K562 (cell line): ENCODE measurements around the gene CILP. TPM values are rescaled to one million over a fixed set of nuclear protein-coding genes. Genes with fewer than 3 reads are reported as not detected.

ENCODE experiments used
- ATF7 ChIP-seq: fragments of 450-650 bp; IDR thresholded peaks from 2 replicates; pipeline ENCODE4 v1.7.1; 2014; ENCODE audit warnings: mild to moderate bottlenecking, moderate library complexity
- CTBP1 ChIP-seq: fragments of 450-650 bp; IDR thresholded peaks from 2 replicates; pipeline ENCODE4 v1.6.1; 2016; ENCODE audit warnings: borderline replicate concordance
- DLX4 ChIP-seq: fragments of 250-450 bp; sonication (Bioruptor Pico); IDR thresholded peaks from 2 replicates; pipeline ENCODE4 v1.6.1; 2021; ENCODE audit warnings: mild to moderate bottlenecking
- DMBX1 ChIP-seq: fragments of 250-450 bp; sonication (Bioruptor Pico); IDR thresholded peaks from 2 replicates; pipeline ENCODE4 v1.8.0; 2022; ENCODE audit warnings: inconsistent platforms, mild to moderate bottlenecking, moderate library complexity, borderline replicate concordance
- E2F3 ChIP-seq: fragments of 250-450 bp; sonication (Bioruptor Pico); IDR thresholded peaks from 2 replicates; pipeline ENCODE4 v1.4.0; 2020; ENCODE audit warnings: mild to moderate bottlenecking
- HDAC1 ChIP-seq, 2 experiments: fragments of 450-650 bp; IDR thresholded peaks; 2 replicates each; pipeline ENCODE4 v1.6.1; 2016 to 2017; ENCODE audit warnings: inconsistent platforms in 1 of 2, mild to moderate bottlenecking in 1 of 2, moderate library complexity in 1 of 2
- HINFP ChIP-seq: fragments of 450-650 bp; conservative IDR thresholded peaks from 2 replicates; pipeline ENCODE4 v1.6.1; 2016; ENCODE audit warnings: missing genetic modification characterization, low read depth, mild to moderate bottlenecking, control low read depth, missing compliant biosample characterization
- IRF9 ChIP-seq: fragments of 450-650 bp; IDR thresholded peaks from 2 replicates; pipeline ENCODE4 v1.6.1; 2016; ENCODE audit warnings: missing biosample characterization, missing genetic modification characterization
- LEF1 ChIP-seq: fragments of 450-650 bp; IDR thresholded peaks from 2 replicates; pipeline ENCODE4 v1.6.1; 2016; ENCODE audit warnings: mild to moderate bottlenecking
- NR4A1 ChIP-seq, 2 experiments: fragments of 250-450 bp in 1 of 2; fragments of 450-650 bp in 1 of 2; sonication (Bioruptor Pico) in 1 of 2; IDR thresholded peaks; 2 replicates each; pipeline versions ENCODE4 v1.4.0 to v1.6.1; 2016 to 2020; ENCODE audit warnings: mild to moderate bottlenecking in 2 of 2, missing compliant biosample characterization in 1 of 2, missing genetic modification characterization in 1 of 2, moderate library complexity in 1 of 2
- POLR2B ChIP-seq: fragments of 450-650 bp; IDR thresholded peaks from 2 replicates; pipeline ENCODE4 v1.6.1; 2018; ENCODE audit warnings: low read depth; ENCODE audit not compliant: partially characterized antibody
- SMARCE1 ChIP-seq: fragments of 450-650 bp; IDR thresholded peaks from 2 replicates; pipeline ENCODE4 v1.7.1; 2016; ENCODE audit warnings: mild to moderate bottlenecking
- TRIM24 ChIP-seq, 2 experiments: fragments of 450-650 bp; IDR thresholded peaks; 2 replicates each; pipeline ENCODE4 v1.6.1; 2016
- TRIM28 ChIP-seq: fragments of 450-650 bp; IDR thresholded peaks from 2 replicates; pipeline ENCODE4 v1.6.1; 2017
- U2AF2 ChIP-seq: fragments of 200-400 bp; formaldehyde crosslinking; optimal IDR thresholded peaks from 2 replicates; pipeline ENCODE3; 2017; ENCODE audit warnings: low read depth, mild to moderate bottlenecking, low read length
- ZKSCAN3 ChIP-seq: fragments of 250-450 bp; sonication (Bioruptor Pico); IDR thresholded peaks from 2 replicates; pipeline ENCODE4 v1.4.0; 2020
- ZNF143 ChIP-seq: sonication (generic); formaldehyde crosslinking; IDR thresholded peaks from 2 replicates; pipeline ENCODE4 v1.9.0; 2022; ENCODE audit warnings: mild to moderate bottlenecking, missing genetic modification reagents
- ZNF41 ChIP-seq: fragments of 250-450 bp; sonication (Bioruptor Pico); conservative IDR thresholded peaks from 2 replicates; pipeline ENCODE4 v1.4.0; 2020; ENCODE audit warnings: mild to moderate bottlenecking
- ZNF639 ChIP-seq, 2 experiments: fragments of 200-800 bp in 1 of 2; sonication (Bioruptor generic) in 1 of 2; sonication (generic) in 1 of 2; formaldehyde crosslinking in 1 of 2; IDR thresholded peaks in 1 of 2; conservative IDR thresholded peaks in 1 of 2; 2 replicates each; pipeline versions ENCODE4 v1.5.0 to v1.6.1; 2016 to 2020; ENCODE audit warnings: missing compliant biosample characterization in 1 of 2, missing genetic modification characterization in 1 of 2, missing genetic modification reagents in 1 of 2
- ZNF668 ChIP-seq: fragments of 250-450 bp; sonication (Bioruptor Pico); IDR thresholded peaks from 2 replicates; pipeline ENCODE4 v1.8.0; 2022; ENCODE audit warnings: mild to moderate bottlenecking, inconsistent platforms
- ZNF695 ChIP-seq: fragments of 450-650 bp; formaldehyde crosslinking; IDR thresholded peaks from 2 replicates; pipeline ENCODE4 v1.4.0; 2020; ENCODE audit warnings: mild to moderate bottlenecking, moderate library complexity
- ZNF780A ChIP-seq: fragments of 250-450 bp; sonication (Bioruptor Pico); IDR thresholded peaks from 2 replicates; pipeline ENCODE4 v1.5.0; 2021; ENCODE audit warnings: mild to moderate bottlenecking
- polyA plus RNA-seq, 8 experiments: library from polyadenylated mRNA; depleted of rRNA in 4 of 8; stranded (reverse) in 5 of 8; unstranded in 3 of 8; fragments of >200 nt; fragmentation: Nextera tagmentation in 2 of 8; fragmentation: Illumina TruSeq in 1 of 8; extraction: Ambion mirVana in 2 of 8; extraction: Trizol in 1 of 8; gene quantifications; 2 replicates each; pipeline versions ENCODE4 v1.2.1 to v1.2.3, GENCODE V29; 2011 to 2014; ENCODE audit warnings: inconsistent platforms in 1 of 8, missing spikeins in 1 of 8
- total RNA-seq, 7 experiments: library from RNA; depleted of rRNA in 6 of 7; stranded (reverse); fragments of >200 nt in 6 of 7; fragmentation: Illumina TruSeq in 2 of 7; extraction: Trizol in 2 of 7; gene quantifications; 2 replicates each; pipeline versions ENCODE4 v1.2.1 to v1.2.3, GENCODE V29; 2011 to 2021; ENCODE audit warnings: low replicate concordance in 1 of 7
- TF ChIP-seq, protein P1 (sequence below): IDR thresholded peaks from 2 replicates; pipeline ENCODE4 v1.6.1; 2014; ENCODE audit warnings: antibody characterized with exemption

CILP gene
- total and polyA plus RNA-seq, 9 of the 15 experiments (the other 6 are each of a cell fraction or from before 2014, with no cell fraction given) = 0.03 TPM; not detected in 8

DNA sequence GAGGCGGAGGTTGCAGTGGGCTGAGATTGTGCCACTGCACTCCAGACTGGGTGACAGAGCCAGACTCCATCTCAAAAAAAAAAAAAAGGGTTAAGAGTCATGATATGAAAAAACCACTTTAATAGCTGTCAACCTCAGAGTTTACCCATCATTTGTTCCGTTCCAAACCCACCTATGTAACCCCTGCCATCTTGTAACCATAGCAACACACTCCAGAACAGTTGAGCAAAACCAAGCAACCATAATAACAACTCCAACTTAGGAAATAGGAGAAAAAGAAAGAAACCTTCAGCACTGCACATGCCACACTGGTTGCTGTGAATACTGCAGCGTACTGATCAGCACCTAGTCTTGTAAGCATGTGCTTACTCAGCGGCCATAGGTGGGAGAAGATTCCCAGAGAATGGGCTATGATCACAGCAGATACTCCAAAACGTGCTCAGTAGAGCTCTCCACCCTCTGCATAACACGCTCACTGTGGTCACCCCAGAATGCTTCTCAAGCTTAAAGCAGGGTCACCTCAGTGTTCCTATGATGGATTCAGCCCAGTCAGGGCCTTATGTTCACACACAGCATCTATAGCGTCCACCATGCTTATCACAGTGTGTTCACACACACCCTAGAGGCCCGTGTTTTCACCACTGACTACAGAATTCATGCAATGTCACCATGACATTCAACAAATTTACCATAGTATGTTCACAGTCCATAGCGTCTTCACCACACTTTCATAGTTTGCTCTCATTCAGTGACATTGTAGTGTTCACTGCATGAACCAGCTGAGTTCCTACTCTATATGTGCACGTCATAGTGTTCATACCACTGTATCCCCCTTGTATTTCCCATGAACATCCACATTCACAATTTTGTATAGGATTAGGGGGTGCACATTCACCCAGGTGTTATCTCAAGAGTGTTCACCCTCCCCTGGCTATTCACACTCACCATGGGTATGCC, 6.5 kb upstream of the CILP start (continued):
- TF ChIP-seq POLR2B = peak; percentile 17
- TF ChIP-seq ZNF41 = no peak
- TF ChIP-seq ZNF780A = no peak
- peak; percentile 42; the same call in 1 of the 2 replicates for TF ChIP-seq CTBP1
- TF ChIP-seq SMARCE1 = peak; percentile 51; the same call in 1 of the 2 replicates
- TF ChIP-seq TRIM28 = no peak
- TF ChIP-seq E2F3 (CRISPR knock-in tag) = no peak
- peak; percentile 64; the same call in 1 of the 2 replicates for TF ChIP-seq IRF9 (tag)
- TF ChIP-seq ZNF695 (CRISPR knock-in tag) = no peak
- TF ChIP-seq DLX4 = no peak
- TF ChIP-seq DMBX1 (CRISPR knock-in tag) = no peak
- TF ChIP-seq TRIM24 (IDR thresholded peaks at IDR 0.05) = no peak
- TF ChIP-seq U2AF2 = no peak
- peak in 1 of 2 experiments; percentile 42; a peak in 1 of 4 replicates for TF ChIP-seq ZNF639 (CRISPR knock-in tag; conservative IDR thresholded peaks at IDR 0.05 in 1 of 2, IDR thresholded peaks at IDR 0.05 in 1 of 2)
- no peak for TF ChIP-seq ZNF143 (CRISPR knock-in tag)
- TF ChIP-seq ATF7 = 0 out of 2 replicates have a peak, but pooled peaks have one; percentile 29
- TF ChIP-seq ZNF668 (CRISPR knock-in tag) = no peak
- peak; percentile 57; the same call in 1 of the 2 replicates for TF ChIP-seq HINFP (tag)
- TF ChIP-seq, protein P1, sequence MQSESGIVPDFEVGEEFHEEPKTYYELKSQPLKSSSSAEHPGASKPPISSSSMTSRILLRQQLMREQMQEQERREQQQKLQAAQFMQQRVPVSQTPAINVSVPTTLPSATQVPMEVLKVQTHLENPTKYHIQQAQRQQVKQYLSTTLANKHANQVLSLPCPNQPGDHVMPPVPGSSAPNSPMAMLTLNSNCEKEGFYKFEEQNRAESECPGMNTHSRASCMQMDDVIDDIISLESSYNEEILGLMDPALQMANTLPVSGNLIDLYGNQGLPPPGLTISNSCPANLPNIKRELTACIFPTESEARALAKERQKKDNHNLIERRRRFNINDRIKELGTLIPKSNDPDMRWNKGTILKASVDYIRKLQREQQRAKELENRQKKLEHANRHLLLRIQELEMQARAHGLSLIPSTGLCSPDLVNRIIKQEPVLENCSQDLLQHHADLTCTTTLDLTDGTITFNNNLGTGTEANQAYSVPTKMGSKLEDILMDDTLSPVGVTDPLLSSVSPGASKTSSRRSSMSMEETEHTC = no peak
- peak in 1 of 2 experiments; percentile 44; a peak in 1 of 4 replicates for TF ChIP-seq HDAC1 (IDR thresholded peaks at IDR 0.05)
- TF ChIP-seq LEF1 = peak; percentile 69
- TF ChIP-seq NR4A1 (CRISPR knock-in tag; IDR thresholded peaks at IDR 0.05) = no peak
- TF ChIP-seq NR4A1 (tag; IDR thresholded peaks at IDR 0.05) = peak; percentile 90
- no peak for TF ChIP-seq ZKSCAN3 (CRISPR knock-in tag)
